GM21381 (cell line): ENCODE results near the gene ZG16B.

Source experiments
- ATAC-seq: cut with Tn5 transposase; IDR thresholded peaks from one replicate; pipeline ENCODE4 v1.9.1; 2021; ENCODE audit warnings: mild to moderate bottlenecking, moderate library complexity; ENCODE audit not compliant: unreplicated experiment

Gene ZG16B

DNA sequence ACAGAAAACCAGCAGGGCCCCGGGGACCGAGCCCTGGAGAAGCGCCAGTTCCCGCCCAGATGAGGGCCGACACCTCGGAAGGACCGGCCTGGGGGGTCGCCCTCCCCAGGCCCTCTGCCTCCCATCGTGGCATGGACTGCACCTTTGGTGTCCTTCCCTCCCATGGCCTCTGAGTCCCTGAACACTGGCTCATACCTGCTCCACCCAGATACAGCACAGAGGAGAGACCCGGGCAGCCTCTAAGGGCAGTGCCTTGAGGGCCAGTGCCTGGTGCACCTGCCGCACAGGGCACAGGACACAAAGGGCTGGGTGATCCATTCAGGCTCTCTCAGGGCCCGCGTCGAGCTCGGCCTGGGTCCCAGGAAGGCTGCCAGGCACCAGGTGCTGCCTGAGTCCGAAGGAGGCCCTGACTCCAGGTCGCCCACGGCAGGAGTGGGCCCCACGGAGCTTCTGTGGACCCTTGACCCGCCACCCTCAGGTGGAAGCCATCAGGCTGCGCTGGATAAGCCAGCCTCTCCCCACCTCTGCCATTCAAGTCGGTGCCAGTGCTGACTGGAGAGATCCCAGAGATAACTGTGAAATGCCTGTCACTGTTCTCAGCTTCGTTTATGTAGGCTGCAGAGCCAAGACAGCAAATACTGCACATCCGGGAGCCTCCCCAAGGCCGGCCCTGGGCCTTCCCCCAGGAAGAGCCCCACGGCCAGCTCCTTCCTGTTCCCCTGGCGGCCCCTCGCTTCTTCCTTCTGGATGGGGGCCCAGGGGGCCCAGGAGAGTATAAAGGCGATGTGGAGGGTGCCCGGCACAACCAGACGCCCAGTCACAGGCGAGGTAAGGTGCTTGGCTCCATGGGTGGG is at the start of gene ZG16B:
Gene ZG16B (plus strand): TSS at position 803 of the 854 bp plus-strand sequence. CDS start 139 bp downstream, outside the sequence.
- no peak for ATAC-seq

DNA sequence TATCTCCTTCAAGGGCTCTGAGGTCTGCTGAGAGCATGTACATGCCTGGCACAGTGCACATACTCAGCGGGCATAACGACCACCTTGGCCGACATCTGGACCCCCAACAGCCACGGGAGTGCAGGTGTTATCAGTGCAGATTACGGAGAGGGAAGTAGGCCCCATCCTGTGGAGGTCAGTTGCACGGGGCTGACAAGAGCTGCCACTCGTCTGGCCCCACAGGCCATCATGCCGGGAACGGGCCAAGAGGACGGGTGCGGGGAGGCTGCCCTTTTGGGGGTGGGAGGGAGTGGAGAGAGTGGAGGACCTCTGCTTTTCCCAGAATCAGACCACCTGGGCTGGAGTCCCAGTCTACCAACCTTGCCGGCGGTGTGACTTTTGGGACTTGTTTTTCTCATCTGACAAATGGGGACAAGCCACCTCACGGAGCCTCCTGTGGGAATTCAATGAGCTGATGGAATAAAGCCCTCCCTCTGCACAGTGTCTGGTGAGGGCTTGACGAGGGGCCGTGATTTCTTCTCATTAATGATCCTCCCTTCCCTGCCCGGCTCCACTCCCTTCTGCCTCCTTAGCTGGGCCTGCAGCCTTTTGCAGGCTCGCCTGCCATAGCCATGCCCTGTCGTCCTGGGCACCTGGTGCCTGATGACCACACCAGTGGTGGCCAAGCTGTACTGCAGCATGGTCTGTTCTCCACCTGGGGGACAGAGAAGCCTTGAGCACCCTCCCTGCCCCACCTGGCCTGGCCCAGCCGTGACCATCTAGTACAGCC is 47.3 kb upstream of the ZG16B start:
- no peak for ATAC-seq

GRCh38 chr16:2783581-2784357 is 46.3 kb upstream of the ZG16B start:
- ATAC-seq: no peak

- ATAC-seq: no peak
Measured at GRCh38 chr16:2784358-2785100, 45.6 kb upstream of the ZG16B start.

GRCh38 chr16:2785101-2785991 is 44.8 kb upstream of the ZG16B start:
- ATAC-seq: no peak

DNA sequence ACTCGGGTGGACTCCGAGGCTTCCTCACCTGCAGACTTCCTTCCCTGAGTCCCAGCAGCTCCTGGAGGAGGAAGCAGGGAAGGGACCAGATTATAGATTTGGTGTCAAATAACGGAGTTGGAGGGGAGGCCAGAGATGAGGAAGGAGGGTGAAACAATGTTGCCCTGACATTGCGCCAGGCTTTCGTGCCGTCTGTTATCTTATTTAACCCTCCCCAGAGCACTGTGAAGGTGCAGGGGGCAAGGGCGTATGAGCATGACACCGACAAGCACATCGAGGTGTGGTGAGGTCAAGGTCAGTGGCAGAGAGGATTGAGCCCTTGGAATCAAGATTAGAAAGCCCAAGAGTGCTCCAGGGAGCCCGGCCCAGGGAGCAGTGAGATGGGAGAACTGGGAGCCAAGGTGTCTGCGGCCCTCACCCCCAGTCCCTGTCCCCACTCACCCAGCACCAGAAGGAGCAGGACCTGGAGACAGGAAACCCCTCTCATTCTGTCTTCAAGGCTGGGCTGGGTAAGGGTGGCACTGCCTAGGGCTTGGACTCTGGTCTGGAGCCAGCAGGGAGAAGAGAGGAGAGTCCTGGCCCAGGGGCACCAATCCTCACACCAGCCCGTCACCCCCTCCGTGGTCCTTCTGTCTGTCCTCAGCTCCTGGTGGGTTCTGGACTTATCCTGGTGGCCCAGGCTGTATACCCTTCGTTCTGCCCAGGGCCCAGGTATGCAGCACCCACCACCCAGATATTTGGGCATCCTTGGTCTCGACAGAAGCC is 43.9 kb upstream of the ZG16B start:
- ATAC-seq: no peak

- no peak for ATAC-seq
Measured at GRCh38 chr16:2786826-2787151, 43.3 kb upstream of the ZG16B start.

DNA sequence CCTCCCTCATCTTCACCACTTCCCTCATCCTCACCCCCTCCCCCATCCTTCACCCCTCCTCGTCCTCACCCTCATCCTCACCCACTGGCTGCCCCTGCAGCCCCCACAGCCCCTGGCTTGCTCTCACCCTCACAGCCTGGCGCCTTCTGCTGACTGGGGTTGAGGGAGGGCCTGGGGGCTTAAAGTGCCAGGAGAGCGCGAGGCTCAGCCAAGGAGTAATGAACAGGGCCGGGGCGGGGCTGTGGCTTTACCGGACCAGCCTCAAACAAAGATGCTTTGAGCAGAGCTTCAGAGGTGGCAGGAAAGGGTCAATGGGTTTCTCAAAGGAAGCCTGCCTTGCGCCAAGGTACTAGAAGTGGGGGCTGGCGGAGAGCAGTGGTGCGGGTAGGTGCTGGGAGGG is 42.7 kb upstream of the ZG16B start, which contains the start of gene PRSS33:
Gene PRSS33 (minus strand): TSS at position 155 of the 400 bp plus-strand sequence. CDS start 1,013 bp downstream, outside the sequence.
- no peak for ATAC-seq

GRCh38 chr16:2787961-2788360 is 42.1 kb upstream of the ZG16B start:
- no peak for ATAC-seq

- no peak for ATAC-seq
Measured at GRCh38 chr16:2790631-2791030, 39.5 kb upstream of the ZG16B start.

- ATAC-seq: no peak
Measured at GRCh38 chr16:2791174-2791573, 38.9 kb upstream of the ZG16B start.

DNA sequence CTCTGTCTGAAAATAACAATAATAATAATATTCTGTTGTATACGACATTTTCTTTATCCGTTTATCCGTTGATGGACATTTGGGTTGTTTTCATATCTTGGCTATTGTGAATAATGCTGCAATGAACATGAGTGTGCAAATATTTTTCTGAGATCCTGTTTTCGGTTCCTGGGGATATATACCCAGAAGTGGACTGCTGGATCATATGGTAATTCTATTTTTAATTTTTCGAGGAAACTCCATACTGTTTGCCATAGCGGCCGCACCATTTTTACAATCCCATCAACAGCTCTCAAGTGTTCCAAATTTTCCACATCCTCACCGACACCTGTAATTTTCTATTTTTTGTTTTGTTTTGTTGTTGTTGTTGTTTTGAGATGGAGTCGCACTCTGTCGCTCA is 37.2 kb upstream of the ZG16B start:
- no peak for ATAC-seq

- no peak for ATAC-seq
Measured at GRCh38 chr16:2795395-2796143, 34.5 kb upstream of the ZG16B start.

DNA sequence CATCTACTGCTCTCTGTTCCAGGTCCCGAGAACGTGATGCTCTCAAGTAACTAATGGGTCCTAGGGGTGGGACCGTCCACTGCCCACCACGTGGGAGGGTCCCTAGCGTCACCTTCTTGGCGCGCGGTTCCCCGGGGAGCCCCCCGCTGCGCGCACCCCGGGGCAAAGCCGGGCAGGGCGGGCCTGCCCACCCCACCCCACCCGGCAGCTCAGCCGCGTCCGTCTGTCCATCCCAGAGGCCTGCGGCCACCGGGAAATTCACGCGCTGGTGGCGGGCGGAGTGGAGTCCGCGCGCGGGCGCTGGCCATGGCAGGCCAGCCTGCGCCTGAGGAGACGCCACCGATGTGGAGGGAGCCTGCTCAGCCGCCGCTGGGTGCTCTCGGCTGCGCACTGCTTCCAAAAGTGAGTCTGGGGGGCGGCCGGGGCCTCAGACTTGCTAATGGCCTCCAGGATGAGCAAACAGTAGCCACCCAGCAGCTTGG is 31.3 kb upstream of the ZG16B start:
- no peak for ATAC-seq

DNA sequence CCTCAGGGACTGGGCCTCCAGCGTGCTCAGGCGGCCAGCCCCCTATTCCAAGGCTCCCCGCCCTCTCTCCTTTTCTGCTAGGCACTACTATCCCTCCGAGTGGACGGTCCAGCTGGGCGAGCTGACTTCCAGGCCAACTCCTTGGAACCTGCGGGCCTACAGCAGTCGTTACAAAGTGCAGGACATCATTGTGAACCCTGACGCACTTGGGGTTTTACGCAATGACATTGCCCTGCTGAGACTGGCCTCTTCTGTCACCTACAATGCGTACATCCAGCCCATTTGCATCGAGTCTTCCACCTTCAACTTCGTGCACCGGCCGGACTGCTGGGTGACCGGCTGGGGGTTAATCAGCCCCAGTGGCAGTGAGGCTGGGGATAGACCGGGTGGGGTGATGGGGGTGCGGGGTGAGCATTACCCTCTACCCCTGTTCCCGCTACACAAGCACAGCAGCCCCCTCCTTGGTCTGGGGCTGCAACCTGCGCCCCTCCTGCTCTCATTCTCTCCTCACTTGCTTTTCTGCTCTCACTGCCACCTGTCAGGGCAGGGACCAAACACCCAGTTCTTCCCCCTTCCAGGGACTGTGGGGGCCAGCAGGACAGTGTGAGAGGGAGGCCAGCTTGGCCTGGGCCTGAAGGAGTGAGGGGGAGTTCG is 30.8 kb upstream of the ZG16B start:
- no peak for ATAC-seq

GRCh38 chr16:2799859-2800226 is 30.3 kb upstream of the ZG16B start:
- no peak for ATAC-seq

- ATAC-seq: no peak
Measured at GRCh38 chr16:2803545-2804195, 26.4 kb upstream of the ZG16B start.
